A549 (cell line): ENCODE data around the gene ODAM. TPM values are rescaled to one million over a fixed set of nuclear protein-coding genes. Genes with fewer than 3 reads are reported as not detected.

Source experiments
- ATAC-seq, 2 experiments: fragments of 200-7000 bp in 1 of 2; fragments of >200 bp in 1 of 2; cut with Nextera tagmentation in 1 of 2; cut with Tn5 transposase in 1 of 2; 3 replicates each; pipeline versions ENCODE4 v1.8.0 to v1.9.1; 2018 to 2020; ENCODE audit warnings: mild to moderate bottlenecking in 1 of 2, moderate library complexity in 1 of 2
- CTCF ChIA-PET: fragments of 300-600 bp; sonication (Branson Sonifier 250); formaldehyde crosslinking; extraction: SDS; loops from one replicate; lab custom pipeline; 2021; ENCODE audit warnings: antibody characterized with exemption, inconsistent platforms; lab: Yijun Ruan, JAX
- POLR2A ChIA-PET: fragments of 350-600 bp; formaldehyde crosslinking; extraction: SDS; loops from one replicate; lab custom pipeline; 2021; ENCODE audit warnings: antibody characterized with exemption, inconsistent platforms; lab: Yijun Ruan, JAX
- DNase-seq, 2 experiments: peaks; one replicate each; pipeline versions ENCODE4 v3.0.0 to v3.0.0-alpha.2; 2011 to 2016; ENCODE audit warnings: low read depth in 1 of 2, low spot score in 1 of 2
- FAIRE-seq: peaks from 2 replicates; lab custom pipeline; 2011; peaks lifted over from hg19 to GRCh38; lab: Jason Lieb, UNC
- H3K27ac ChIP-seq, 2 experiments: fragments of >200 bp; sonication (Bioruptor Twin); formaldehyde crosslinking; 3 replicates each; pipeline ENCODE4 v1.5.1; 2016 to 2017
- H3K4me1 ChIP-seq: fragments of >200 bp; sonication (Bioruptor Twin); formaldehyde crosslinking; 3 replicates; pipeline ENCODE4 v1.6.1; 2016
- H3K4me2 ChIP-seq: fragments of >200 bp; sonication (Bioruptor Twin); formaldehyde crosslinking; 3 replicates; pipeline ENCODE4 v1.6.1; 2016
- H3K4me3 ChIP-seq: fragments of >200 bp; sonication (Bioruptor Twin); formaldehyde crosslinking; 3 replicates; pipeline ENCODE4 v1.5.1; 2016
- H3K9me3 ChIP-seq: fragments of >200 bp; sonication (Bioruptor Twin); formaldehyde crosslinking; 3 replicates; pipeline ENCODE4 v1.6.1; 2016
- ATOH8 ChIP-seq: fragments of 250-450 bp; sonication (Bioruptor Pico); IDR thresholded peaks from 2 replicates; pipeline ENCODE4 v1.5.0; 2020; ENCODE audit warnings: low read depth, mild to moderate bottlenecking, moderate library complexity
- CBX2 ChIP-seq: fragments of 200-600 bp; sonication (generic); IDR thresholded peaks from 2 replicates; pipeline ENCODE4 v1.6.1; 2016; ENCODE audit warnings: low read depth, mild to moderate bottlenecking, borderline replicate concordance
- CBX8 ChIP-seq: fragments of 200-600 bp; sonication (generic); IDR thresholded peaks from 2 replicates; pipeline ENCODE4 v1.6.1; 2016
- CTCF ChIP-seq: fragments of >200 bp; sonication (Bioruptor Twin); formaldehyde crosslinking; IDR thresholded peaks from 3 replicates; pipeline ENCODE4 v1.5.1; 2016
- ESRRA ChIP-seq: fragments of 150-350 bp; IDR thresholded peaks from 2 replicates; pipeline ENCODE4 v1.6.1; 2014; ENCODE audit warnings: mild to moderate bottlenecking, low read length, borderline replicate concordance
- FOSB ChIP-seq: fragments of 250-450 bp; sonication (Bioruptor Pico); IDR thresholded peaks from 2 replicates; pipeline ENCODE4 v1.5.0; 2020; ENCODE audit warnings: mild to moderate bottlenecking, moderate library complexity
- FOXS1 ChIP-seq: fragments of 250-450 bp; sonication (Bioruptor Pico); IDR thresholded peaks from 2 replicates; pipeline ENCODE4 v1.5.0; 2020; ENCODE audit warnings: mild to moderate bottlenecking, moderate library complexity
- HDAC2 ChIP-seq: fragments of 200-600 bp; sonication (generic); IDR thresholded peaks from 2 replicates; pipeline ENCODE4 v1.6.1; 2016
- HES2 ChIP-seq: fragments of >200 bp; sonication (Bioruptor Twin); formaldehyde crosslinking; IDR thresholded peaks from 2 replicates; pipeline ENCODE4 v1.6.1; 2016
- HOXA7 ChIP-seq: fragments of 250-450 bp; sonication (Bioruptor Pico); IDR thresholded peaks from 2 replicates; pipeline ENCODE4 v1.5.0; 2020; ENCODE audit warnings: mild to moderate bottlenecking, moderate library complexity
- KDM1A ChIP-seq: fragments of 200-600 bp; sonication (generic); IDR thresholded peaks from 2 replicates; pipeline ENCODE4 v1.6.1; 2016; ENCODE audit warnings: low read depth, mild to moderate bottlenecking
- MAFK ChIP-seq: fragments of 450-650 bp; IDR thresholded peaks from 2 replicates; pipeline ENCODE4 v1.6.1; 2014; ENCODE audit not compliant: partially characterized antibody
- MAX ChIP-seq: IDR thresholded peaks from 2 replicates; pipeline ENCODE4 v1.6.1; 2012
- NR3C1 ChIP-seq: fragments of >200 bp; sonication (Bioruptor Twin); formaldehyde crosslinking; IDR thresholded peaks from 3 replicates; pipeline ENCODE4 v1.6.1; 2017
- PBX3 ChIP-seq: IDR thresholded peaks from 2 replicates; pipeline ENCODE4 v1.6.1; 2012
- RAD21 ChIP-seq, 2 experiments: fragments of >200 bp in 1 of 2; sonication (Bioruptor Twin) in 1 of 2; formaldehyde crosslinking in 1 of 2; IDR thresholded peaks in 1 of 2; conservative IDR thresholded peaks in 1 of 2; 2 replicates in 1 of 2; 3 replicates in 1 of 2; pipeline ENCODE4 v1.6.1; 2012 to 2018; ENCODE audit warnings: inconsistent platforms in 1 of 2
- RARB ChIP-seq: fragments of 250-450 bp; sonication (Bioruptor Pico); IDR thresholded peaks from 2 replicates; pipeline ENCODE4 v1.8.0; 2021; ENCODE audit warnings: mild to moderate bottlenecking, moderate library complexity
- RFX5 ChIP-seq: fragments of 450-650 bp; IDR thresholded peaks from 2 replicates; pipeline ENCODE4 v1.7.1; 2014; ENCODE audit warnings: antibody characterized with exemption, mild to moderate bottlenecking, moderate library complexity
- SMC3 ChIP-seq: fragments of >200 bp; sonication (Bioruptor Twin); formaldehyde crosslinking; IDR thresholded peaks from 3 replicates; pipeline ENCODE4 v1.6.1; 2018; ENCODE audit warnings: inconsistent platforms
- TP53 ChIP-seq: fragments of 250-450 bp; sonication (Bioruptor Pico); IDR thresholded peaks from 2 replicates; pipeline ENCODE4 v1.5.0; 2021; ENCODE audit warnings: mild to moderate bottlenecking, moderate library complexity
- USF2 ChIP-seq: fragments of 450-650 bp; IDR thresholded peaks from 2 replicates; pipeline ENCODE4 v1.6.1; 2014; ENCODE audit warnings: antibody characterized with exemption
- ZC3H11A ChIP-seq: fragments of 450-650 bp; IDR thresholded peaks from 2 replicates; pipeline ENCODE4 v1.6.1; 2014; ENCODE audit warnings: antibody characterized with exemption, mild to moderate bottlenecking
- ZSCAN20 ChIP-seq: fragments of 250-450 bp; sonication (Bioruptor Pico); IDR thresholded peaks from 2 replicates; pipeline ENCODE4 v1.8.0; 2022; ENCODE audit warnings: mild to moderate bottlenecking, moderate library complexity
- WGBS: methylation state at CpG from one replicate; pipeline ENCODE4 v1.1.6; 2017; ENCODE audit errors: missing lambda C conversion rate; 5-methylcytosine and 5-hydroxymethylcytosine counted together
- polyA plus RNA-seq, 4 experiments: library from polyadenylated mRNA; depleted of rRNA in 3 of 4; stranded (reverse); fragments of >200 nt; fragmentation: RNase III in 1 of 4; extraction: RNeasy Plus Mini Kit Qiagen cat#74134 plus additional on column Dnase treatment in 1 of 4; gene quantifications; 2 replicates in 3 of 4; 3 replicates in 1 of 4; pipeline ENCODE4 v1.2.3, GENCODE V29; 2011 to 2017

Gene ODAM
- polyA plus RNA-seq, 2 of the 4 experiments (the other 2 are of a cell fraction) = not detected

DNA sequence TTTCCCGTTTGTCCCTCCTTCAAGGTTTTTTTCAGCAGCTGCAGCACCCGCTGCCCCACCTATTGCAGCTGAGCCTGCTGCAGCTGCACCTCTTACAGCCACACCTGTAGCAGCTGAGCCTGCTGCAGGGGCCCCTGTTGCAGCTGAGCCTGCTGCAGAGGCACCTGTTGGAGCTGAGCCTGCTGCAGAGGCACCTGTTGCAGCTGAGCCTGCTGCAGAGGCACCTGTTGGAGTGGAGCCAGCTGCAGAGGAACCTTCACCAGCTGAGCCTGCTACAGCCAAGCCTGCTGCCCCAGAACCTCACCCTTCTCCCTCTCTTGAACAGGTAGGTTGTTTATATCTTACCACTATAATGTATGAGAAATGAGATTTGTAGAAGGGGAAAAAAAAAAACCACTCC lies 36.9 kb upstream of the ODAM start:
- TF ChIP-seq RAD21 (conservative IDR thresholded peaks at IDR 0.05 in 1 of 2, IDR thresholded peaks at IDR 0.05 in 1 of 2) = no peak
- no peak for TF ChIP-seq MAFK
- TF ChIP-seq CTCF = no peak
- no peak for TF ChIP-seq ESRRA
- no peak for TF ChIP-seq RFX5
- no peak for TF ChIP-seq TP53 (CRISPR knock-in tag)
- TF ChIP-seq FOXS1 (CRISPR knock-in tag) = no peak
- CTCF ChIA-PET = no interaction called here

GRCh38 chr4:70177090-70177489 lies 18.4 kb upstream of the ODAM start:
- Histone ChIP-seq H3K4me3 (no peak overlapping the region), H3K27ac (no peak overlapping the region), H3K4me1 (no peaks in the 10 kb centered on the region), H3K4me2 (no peak overlapping the region), H3K9me3 (no peaks in the 10 kb centered on the region)
- ChIA-PET POLR2A (no interaction called here), CTCF (no interaction called here)
- TF ChIP-seq RFX5 (no peak), RARB (CRISPR knock-in tag) (no peak), HDAC2 (no peak), NR3C1 (no peak), HOXA7 (CRISPR knock-in tag) (no peak), ESRRA (no peak), MAX (no peak), CBX8 (no peak), ATOH8 (CRISPR knock-in tag) (no peak), HES2 (no peak), ZC3H11A (no peak), KDM1A (no peak), ZSCAN20 (CRISPR knock-in tag) (no peak), PBX3 (no peak), USF2 (no peak), SMC3 (no peak), FOSB (CRISPR knock-in tag) (no peak), CTCF (no peak), CBX2 (no peak)
- ATAC-seq = no peak
- DNase-seq = no peak
- no peak for FAIRE-seq
- 17% methylated on average over 5 of the region's 5 CpGs for WGBS

More for the DNA sequence above, 36.9 kb upstream of the ODAM start:
- WGBS = 48% methylated on average over 2 of the region's 2 CpGs
- POLR2A ChIA-PET = no interaction called here
- Histone ChIP-seq H3K9me3 (no peaks in the 10 kb centered on the region), H3K4me3 (no peak overlapping the region), H3K4me2 (no peak overlapping the region), H3K27ac (no peak overlapping the region), H3K4me1 (no peaks in the 10 kb centered on the region)
- ATAC-seq (no peak), DNase-seq (no peak), FAIRE-seq (no peak)
